Uterus (tissue), 4 donors: ENCODE measurements around the gene NTNG1. TPM values are rescaled to one million over a fixed set of nuclear protein-coding genes. Genes with fewer than 3 reads are reported as not detected.

ENCODE experiments used
- DNase-seq, 2 donors: peaks; one replicate each; pipeline ENCODE4 v3.0.0-alpha.2; 2019 to 2020
- H3K27ac ChIP-seq, 2 donors: fragments of 200-600 bp; sonication (generic); 1 replicate in 1 of 2; 2 replicates in 1 of 2; pipeline ENCODE4 v1.5.1; 2016 to 2018
- H3K27me3 ChIP-seq, 2 donors: fragments of 200-600 bp; sonication (generic); one replicate each; pipeline ENCODE4 v1.5.1; 2018 to 2019; ENCODE audit warnings: control low read depth in 1 of 2
- H3K36me3 ChIP-seq, 2 donors: fragments of 200-600 bp; sonication (generic); one replicate each; pipeline ENCODE4 v1.5.1; 2019; ENCODE audit warnings: control low read depth in 1 of 2
- H3K4me1 ChIP-seq, 2 donors: fragments of 200-600 bp; sonication (generic); one replicate each; pipeline ENCODE4 v1.5.1; 2018 to 2019; ENCODE audit warnings: control low read depth in 1 of 2
- H3K4me3 ChIP-seq, 2 donors: fragments of 200-600 bp; sonication (generic); 1 replicate in 1 of 2; 2 replicates in 1 of 2; pipeline ENCODE4 v1.5.1; 2018 to 2019; ENCODE audit warnings: mild to moderate bottlenecking in 1 of 2
- H3K9me3 ChIP-seq, 2 donors: fragments of 200-600 bp; sonication (generic); one replicate each; pipeline ENCODE4 v1.5.1; 2019; ENCODE audit warnings: control low read depth in 1 of 2
- POLR2A ChIP-seq, 2 donors: fragments of 450-650 bp; IDR thresholded peaks; one replicate each; pipeline ENCODE4 v1.6.1; 2016; ENCODE audit warnings: antibody characterized with exemption in 2 of 2, mild to moderate bottlenecking in 1 of 2, moderate library complexity in 1 of 2
- intact Hi-C: fragments of 100-400 bp; cut with DNase I; formaldehyde crosslinking; loops from one replicate; pipeline ENCODE4 v1.15.1; 2023; ENCODE audit warnings: low total_unique reads
- total RNA-seq, 4 donors: library from RNA; depleted of rRNA in 3 of 4; stranded (reverse); fragments of >200 nt in 3 of 4; gene quantifications; one replicate each; pipeline versions ENCODE4 v1.1.0 to v1.2.4, GENCODE V29; 2014 to 2023
- TF ChIP-seq, protein P1 (sequence below), 4 experiments: fragments of 200-600 bp in 2 of 4; fragments of 450-650 bp in 2 of 4; sonication (generic) in 2 of 4; IDR thresholded peaks; one replicate each; pipeline ENCODE4 v1.5.1; 2016 to 2019; ENCODE audit warnings: antibody characterized with exemption in 4 of 4, mild to moderate bottlenecking in 2 of 4, moderate library complexity in 1 of 4
- donor health status: DM: yes; HTN: yes; CAD: no.

NTNG1 gene
- total RNA-seq, 4 donors from 2014 or later, result 1.2 to 11.9 TPM; not detected in 2

DNA sequence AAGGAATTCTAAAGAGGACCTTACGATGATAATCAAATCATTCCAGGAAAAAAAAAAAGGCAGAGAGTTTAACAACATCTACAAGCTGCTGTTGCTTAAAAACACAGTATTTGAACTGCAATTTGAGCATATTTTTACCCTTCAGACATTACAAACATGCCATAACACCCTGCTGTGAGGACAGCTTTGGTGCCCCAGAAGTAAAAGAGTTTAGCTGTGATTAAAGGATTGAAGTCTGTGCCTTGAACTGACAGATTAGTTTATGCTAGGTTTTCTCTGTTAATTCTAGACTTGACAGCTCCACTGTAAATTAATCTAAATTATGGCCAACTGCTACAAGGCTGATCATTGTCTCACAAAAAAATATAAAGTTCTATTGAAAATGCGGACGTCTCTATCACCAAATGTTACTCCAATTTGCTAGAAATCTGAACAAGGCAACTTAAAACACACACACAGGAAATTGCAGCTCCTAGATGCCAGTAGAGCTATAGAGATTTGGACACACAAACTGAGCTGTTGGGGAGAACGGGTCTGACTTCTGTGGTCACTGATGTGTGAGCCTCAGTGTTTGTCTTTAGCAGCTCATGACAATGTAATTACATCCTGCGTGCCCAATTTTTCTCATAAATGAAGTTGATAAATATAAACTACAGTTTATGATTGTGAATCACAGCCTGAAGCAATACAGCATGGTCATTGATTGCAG is 217.9 kb downstream of the NTNG1 start:
- H3K4me3 ChIP-seq, result no peak overlapping the region
- H3K27ac ChIP-seq, result no peak overlapping the region
- H3K4me1 ChIP-seq, result no peaks in the 10 kb centered on the region
- H3K9me3 ChIP-seq, result no peaks in the 10 kb centered on the region
- no peak for TF ChIP-seq POLR2A (IDR thresholded peaks at IDR 0.05)
- TF ChIP-seq, protein P1, sequence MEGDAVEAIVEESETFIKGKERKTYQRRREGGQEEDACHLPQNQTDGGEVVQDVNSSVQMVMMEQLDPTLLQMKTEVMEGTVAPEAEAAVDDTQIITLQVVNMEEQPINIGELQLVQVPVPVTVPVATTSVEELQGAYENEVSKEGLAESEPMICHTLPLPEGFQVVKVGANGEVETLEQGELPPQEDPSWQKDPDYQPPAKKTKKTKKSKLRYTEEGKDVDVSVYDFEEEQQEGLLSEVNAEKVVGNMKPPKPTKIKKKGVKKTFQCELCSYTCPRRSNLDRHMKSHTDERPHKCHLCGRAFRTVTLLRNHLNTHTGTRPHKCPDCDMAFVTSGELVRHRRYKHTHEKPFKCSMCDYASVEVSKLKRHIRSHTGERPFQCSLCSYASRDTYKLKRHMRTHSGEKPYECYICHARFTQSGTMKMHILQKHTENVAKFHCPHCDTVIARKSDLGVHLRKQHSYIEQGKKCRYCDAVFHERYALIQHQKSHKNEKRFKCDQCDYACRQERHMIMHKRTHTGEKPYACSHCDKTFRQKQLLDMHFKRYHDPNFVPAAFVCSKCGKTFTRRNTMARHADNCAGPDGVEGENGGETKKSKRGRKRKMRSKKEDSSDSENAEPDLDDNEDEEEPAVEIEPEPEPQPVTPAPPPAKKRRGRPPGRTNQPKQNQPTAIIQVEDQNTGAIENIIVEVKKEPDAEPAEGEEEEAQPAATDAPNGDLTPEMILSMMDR (IDR thresholded peaks at IDR 0.05), result no peak
- intact Hi-C loops, result no loop called here
- H3K36me3 ChIP-seq, result no peaks in the 10 kb centered on the region
- DNase-seq, result no peak
- no peaks in the 10 kb centered on the region for H3K27me3 ChIP-seq

DNA sequence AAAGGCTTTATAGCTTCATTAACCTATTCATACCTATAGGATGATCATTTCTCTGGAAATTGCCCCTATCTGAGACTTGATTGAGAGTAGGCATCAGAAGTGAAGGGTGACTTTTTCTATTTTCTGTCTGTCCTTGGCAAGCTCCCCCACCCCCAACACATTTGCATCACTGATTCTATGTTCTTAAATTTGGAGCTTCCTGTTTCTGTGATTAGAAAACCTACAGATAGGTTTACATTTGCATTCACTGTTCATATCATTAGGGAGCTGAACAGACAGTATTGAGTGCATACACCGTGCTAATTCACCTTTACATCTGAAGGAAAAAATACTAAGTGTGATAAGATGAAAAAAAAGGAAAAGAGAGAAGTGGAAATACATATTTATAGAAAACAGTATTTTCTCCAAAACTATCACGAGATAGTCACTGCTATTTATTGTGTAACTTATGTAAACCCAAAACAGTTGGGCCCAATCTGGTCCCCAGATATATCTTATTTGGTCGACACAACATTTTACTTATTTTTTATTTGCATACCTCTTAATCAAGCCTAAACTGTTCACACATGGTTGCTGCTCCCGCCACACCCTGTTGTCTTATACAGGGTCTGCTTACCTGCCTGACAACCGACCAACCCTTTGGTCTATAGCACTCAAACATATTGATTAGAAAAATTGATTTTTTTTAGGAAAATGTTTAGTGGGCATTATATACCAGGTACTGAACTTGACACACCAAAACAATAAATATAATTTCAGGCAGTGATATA is 218.8 kb downstream of the NTNG1 start:
- intact Hi-C loops, result no loop called here
- Histone ChIP-seq H3K27me3 (no peaks in the 10 kb centered on the region), H3K4me3 (no peak overlapping the region), H3K27ac (no peak overlapping the region), H3K4me1 (no peaks in the 10 kb centered on the region), H3K9me3 (no peaks in the 10 kb centered on the region), H3K36me3 (no peaks in the 10 kb centered on the region)
- DNase-seq, result no peak
- TF ChIP-seq, protein P1 (IDR thresholded peaks at IDR 0.05), result no peak
- TF ChIP-seq POLR2A (IDR thresholded peaks at IDR 0.05), result no peak

DNA sequence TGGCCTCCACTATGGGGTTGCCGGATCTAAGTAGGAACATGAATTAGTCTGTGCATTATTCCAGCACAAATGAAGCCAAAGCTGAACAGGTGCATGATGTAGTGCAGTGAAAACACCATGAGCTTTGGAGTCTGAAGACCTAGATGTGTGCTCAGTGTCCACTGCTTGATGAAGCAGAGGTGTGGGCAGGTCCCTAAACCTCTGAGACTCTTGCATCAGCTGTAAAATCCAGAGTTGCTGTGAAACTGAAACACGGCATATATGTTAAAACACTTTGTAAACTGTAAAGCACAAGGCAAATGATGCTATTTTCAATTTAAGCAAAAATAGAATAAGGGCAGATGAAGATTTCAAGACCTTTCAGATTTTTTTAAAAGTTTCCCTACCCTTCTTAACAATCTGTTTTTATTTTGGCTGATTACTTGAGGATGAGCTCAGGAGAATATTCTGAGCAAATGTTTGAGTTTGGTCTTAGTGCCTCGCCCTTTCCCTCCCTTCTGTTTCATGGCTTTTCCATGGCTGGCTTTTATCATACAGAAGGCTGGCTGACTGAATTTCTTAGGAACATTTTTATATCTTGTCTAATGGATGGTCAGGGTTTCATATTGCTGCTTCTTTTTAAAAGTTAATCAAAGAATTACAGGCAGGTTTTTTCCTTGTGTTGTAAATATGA is 221.8 kb downstream of the NTNG1 start:
- Histone ChIP-seq H3K36me3 (no peaks in the 10 kb centered on the region), H3K9me3 (no peaks in the 10 kb centered on the region), H3K27me3 (no peaks in the 10 kb centered on the region), H3K4me1 (no peaks in the 10 kb centered on the region), H3K4me3 (no peak overlapping the region), H3K27ac (no peak overlapping the region)
- TF ChIP-seq, protein P1 (IDR thresholded peaks at IDR 0.05), result no peak
- TF ChIP-seq POLR2A (IDR thresholded peaks at IDR 0.05), result no peak
- DNase-seq, result no peak
- intact Hi-C loops, result no loop called here

DNA sequence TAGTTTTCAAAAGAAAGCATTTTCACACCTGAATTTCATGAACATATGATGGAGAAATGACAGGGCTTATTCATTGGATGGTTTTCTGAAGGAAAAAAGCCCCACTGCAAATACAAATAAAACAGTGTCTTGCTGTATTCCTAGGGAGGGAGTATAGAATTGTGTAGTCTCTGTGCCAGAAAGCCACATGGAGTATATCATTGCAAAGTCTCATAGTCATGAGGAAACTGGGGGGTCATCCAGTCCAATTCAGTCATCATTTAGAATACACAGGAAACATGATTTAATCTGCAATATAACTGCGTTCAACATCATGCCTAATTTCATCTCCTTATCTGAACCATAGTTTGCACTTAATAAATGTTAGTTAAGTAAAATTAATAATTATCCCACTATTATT is 222.3 kb downstream of the NTNG1 start:
- Histone ChIP-seq H3K36me3 (no peaks in the 10 kb centered on the region), H3K9me3 (no peaks in the 10 kb centered on the region), H3K4me1 (no peaks in the 10 kb centered on the region), H3K4me3 (no peak overlapping the region), H3K27me3 (no peaks in the 10 kb centered on the region), H3K27ac (no peak overlapping the region)
- intact Hi-C loops, result no loop called here
- TF ChIP-seq, protein P1 (IDR thresholded peaks at IDR 0.05), result no peak
- no peak for TF ChIP-seq POLR2A (IDR thresholded peaks at IDR 0.05)
- no peak for DNase-seq
